ENCODE results near the gene SLCO2A1. TPM values are rescaled to one million over a fixed set of nuclear protein-coding genes. Genes with fewer than 3 reads are reported as not detected.

Gene SLCO2A1
- total and polyA plus RNA-seq, 2 experiments from 2014 or later = 0.31 to 1.0 TPM

- H3K27me3 ChIP-seq (ENCODE audit: insufficient read depth) = no peaks in the 10 kb centered on the region
- H3K79me2 ChIP-seq (replicated peaks; ENCODE audit: insufficient read depth) = no peaks in the 10 kb centered on the region
- TF ChIP-seq EZH2 (IDR thresholded peaks at IDR 0.05; ENCODE audit: low read depth, unreplicated experiment) (no peak), POLR2AphosphoS5 (IDR thresholded peaks at IDR 0.05; ENCODE audit: low read depth) (no peak), ZNF462 (CRISPR knock-in tag; IDR thresholded peaks at IDR 0.05) (no peak), REST (IDR thresholded peaks at IDR 0.05; ENCODE audit: unreplicated experiment) (no peak), ZNF331 (CRISPR knock-in tag; IDR thresholded peaks at IDR 0.05; ENCODE audit: low read depth) (no peak), NANOG (IDR thresholded peaks at IDR 0.05; ENCODE audit: borderline replicate concordance) (no peak), CTCF (conservative IDR thresholded peaks at IDR 0.05; ENCODE audit: low read depth in 2 of 2) (no peak), STAT1 (IDR thresholded peaks at IDR 0.05; ENCODE audit: unreplicated experiment) (no peak), ETS1 (IDR thresholded peaks at IDR 0.05) (no peak), EZH2phosphoT487 (IDR thresholded peaks at IDR 0.05; ENCODE audit: unreplicated experiment) (no peak), CREB1 (CRISPR knock-in tag; IDR thresholded peaks at IDR 0.05; ENCODE audit: low read depth) (no peak), ZNF114 (CRISPR knock-in tag; IDR thresholded peaks at IDR 0.05) (no peak), JUNB (IDR thresholded peaks at IDR 0.05; ENCODE audit: unreplicated experiment) (no peak)
- no peaks in the 10 kb centered on the region; the same call in 2 of the 3 replicates for H3K36me3 Mint-ChIP-seq (ENCODE audit: low read depth)
- H3F3A ChIP-seq (replicated peaks; ENCODE audit: low read depth) = no peaks in the 10 kb centered on the region
- H3K4me3 ChIP-seq = no peak overlapping the region
- no peaks in the 10 kb centered on the region for H3K4me1 ChIP-seq (ENCODE audit: insufficient read depth)
- H3K4me2 ChIP-seq = peak overlapping the region; percentile 57; the same call in 1 of the 2 replicates
- H3K9me3 Mint-ChIP-seq = peaks cover 2% of the 10 kb centered on the region; the same call in 2 of the 3 replicates
- no peaks in the 10 kb centered on the region for H3K36me3 ChIP-seq (ENCODE audit: insufficient read depth)
- no peak overlapping the region for H3K27ac ChIP-seq (ENCODE audit: low read depth)
- H4K20me1 ChIP-seq (replicated peaks; ENCODE audit: insufficient read depth) = no peaks in the 10 kb centered on the region
- no peak for DNase-seq (ENCODE audit: low spot score)
- H3K9me2 ChIP-seq (ENCODE audit: insufficient read depth) = peaks cover 10% of the 10 kb centered on the region; the same call in 1 of the 2 replicates
- H3K4me3 Mint-ChIP-seq = no peak overlapping the region
- peaks cover 9% of the 10 kb centered on the region for H3K4me1 Mint-ChIP-seq
- H3K27me3 Mint-ChIP-seq (ENCODE audit: insufficient read depth, low read depth, poor library complexity) = peaks cover 3% of the 10 kb centered on the region
- no peak overlapping the region for H2AFZ ChIP-seq
- no peak for ATAC-seq
- H3K27ac Mint-ChIP-seq = no peak overlapping the region
Observed at GRCh38 chr3:133948996-133949395, 80.7 kb downstream of the SLCO2A1 start.

All from GM23338 (cell line).